Measurements from ENCODE around the gene FBXL4.

DNA sequence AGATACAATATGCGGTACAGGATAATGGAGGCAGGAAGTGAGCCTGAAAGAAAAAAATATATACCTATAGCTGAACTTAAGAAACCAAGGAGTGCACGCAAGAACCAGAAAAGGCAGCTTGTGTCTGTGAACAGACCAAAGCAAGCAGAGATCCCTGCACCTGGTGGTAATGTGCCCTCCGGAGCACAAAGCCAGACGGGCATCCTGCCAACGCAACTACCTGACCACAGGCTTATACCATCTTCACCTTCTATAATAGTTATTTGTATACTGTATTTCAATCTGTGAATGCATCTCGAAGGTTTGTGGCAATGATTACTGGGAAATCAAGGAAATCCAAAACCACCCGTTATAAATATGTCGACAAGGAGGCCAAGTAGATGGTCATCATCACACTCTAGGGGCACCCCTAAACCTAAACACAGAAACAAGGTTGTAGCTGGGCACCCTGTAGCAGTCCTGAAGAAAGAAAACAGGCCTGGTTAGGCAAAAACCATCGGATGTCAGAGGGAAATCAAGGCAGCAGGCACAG is 801 bp downstream of the FBXL4 start:
- no peak for TF ChIP-seq POLR2A (IDR thresholded peaks at IDR 0.05)
- TF ChIP-seq, protein P1, sequence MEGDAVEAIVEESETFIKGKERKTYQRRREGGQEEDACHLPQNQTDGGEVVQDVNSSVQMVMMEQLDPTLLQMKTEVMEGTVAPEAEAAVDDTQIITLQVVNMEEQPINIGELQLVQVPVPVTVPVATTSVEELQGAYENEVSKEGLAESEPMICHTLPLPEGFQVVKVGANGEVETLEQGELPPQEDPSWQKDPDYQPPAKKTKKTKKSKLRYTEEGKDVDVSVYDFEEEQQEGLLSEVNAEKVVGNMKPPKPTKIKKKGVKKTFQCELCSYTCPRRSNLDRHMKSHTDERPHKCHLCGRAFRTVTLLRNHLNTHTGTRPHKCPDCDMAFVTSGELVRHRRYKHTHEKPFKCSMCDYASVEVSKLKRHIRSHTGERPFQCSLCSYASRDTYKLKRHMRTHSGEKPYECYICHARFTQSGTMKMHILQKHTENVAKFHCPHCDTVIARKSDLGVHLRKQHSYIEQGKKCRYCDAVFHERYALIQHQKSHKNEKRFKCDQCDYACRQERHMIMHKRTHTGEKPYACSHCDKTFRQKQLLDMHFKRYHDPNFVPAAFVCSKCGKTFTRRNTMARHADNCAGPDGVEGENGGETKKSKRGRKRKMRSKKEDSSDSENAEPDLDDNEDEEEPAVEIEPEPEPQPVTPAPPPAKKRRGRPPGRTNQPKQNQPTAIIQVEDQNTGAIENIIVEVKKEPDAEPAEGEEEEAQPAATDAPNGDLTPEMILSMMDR (IDR thresholded peaks at IDR 0.05): no peak
